Upper lobe of left lung (tissue), 6 donors: ENCODE measurements around the gene NODAL. TPM values are rescaled to one million over a fixed set of nuclear protein-coding genes. Genes with fewer than 3 reads are reported as not detected.
A peak's percentile ranks its signal among the peaks of the same experiment; 100 is the strongest.

Source experiments
- ATAC-seq, 2 donors: fragments of 200-7000 bp; cut with Tn5 transposase; one replicate each; pipeline ENCODE4 v1.9.1; 2022; ENCODE audit warnings: mild to moderate bottlenecking in 2 of 2, moderate library complexity in 2 of 2; ENCODE audit not compliant: low FRiP score in 2 of 2
- DNase-seq, 2 donors: peaks; one replicate each; pipeline ENCODE4 v3.0.0-alpha.2; 2019 to 2020
- H3K27ac ChIP-seq, 4 donors: fragments of 200-600 bp; sonication (generic); one replicate each; pipeline ENCODE4 v1.5.1; 2016 to 2019
- H3K27me3 ChIP-seq, 4 donors: fragments of 200-600 bp; sonication (generic); one replicate each; pipeline ENCODE4 v1.5.1; 2017 to 2019
- H3K36me3 ChIP-seq, 4 donors: fragments of 200-600 bp; sonication (generic); one replicate each; pipeline ENCODE4 v1.5.1; 2016 to 2019
- H3K4me1 ChIP-seq, 4 donors: fragments of 200-600 bp; sonication (generic); one replicate each; pipeline ENCODE4 v1.5.1; 2018 to 2019
- H3K4me3 ChIP-seq, 4 donors: fragments of 200-600 bp; sonication (generic); one replicate each; pipeline ENCODE4 v1.5.1; 2017 to 2019; ENCODE audit warnings: mild to moderate bottlenecking in 2 of 4, moderate library complexity in 1 of 4
- H3K9me3 ChIP-seq, 4 donors: fragments of 200-600 bp; sonication (generic); one replicate each; pipeline ENCODE4 v1.5.1; 2018 to 2019
- EP300 ChIP-seq, 4 donors: sonication (generic); formaldehyde crosslinking; IDR thresholded peaks; one replicate each; pipeline ENCODE4 v1.5.1; 2017; ENCODE audit warnings: antibody characterized with exemption in 4 of 4, control low read depth in 2 of 4
- POLR2A ChIP-seq, 4 donors: fragments of 450-650 bp; IDR thresholded peaks; one replicate each; pipeline ENCODE4 v1.5.1; 2016 to 2017; ENCODE audit warnings: antibody characterized with exemption in 4 of 4, mild to moderate bottlenecking in 2 of 4
- POLR2AphosphoS5 ChIP-seq, 2 donors: sonication (generic); formaldehyde crosslinking; IDR thresholded peaks; one replicate each; pipeline ENCODE4 v1.5.1; 2017; ENCODE audit warnings: antibody characterized with exemption in 2 of 2
- WGBS, 2 donors: methylation state at CpG; one replicate each; pipeline ENCODE4 v1.1.5; 2017 to 2018; 5-methylcytosine and 5-hydroxymethylcytosine counted together
- total RNA-seq, 6 donors: library from RNA; depleted of rRNA in 4 of 6; stranded (reverse); fragments of >200 nt in 4 of 6; gene quantifications; one replicate each; pipeline versions ENCODE4 v1.1.0 to v1.2.1, GENCODE V29; 2016 to 2021
- TF ChIP-seq, protein P1 (sequence below), 6 experiments: fragments of 450-650 bp in 4 of 6; fragments of 200-600 bp in 2 of 6; sonication (generic) in 2 of 6; IDR thresholded peaks; one replicate each; pipeline ENCODE4 v1.5.1; 2016 to 2019; ENCODE audit warnings: antibody characterized with exemption in 6 of 6
- donor health status: DM: no; HTN: no; CAD: no; lungs with moderate emphysema.
- donor health status: DM: no; HTN: yes; CAD: no; lungs with severe emphysema.

The NODAL gene
- total RNA-seq, 6 donors from 2014 or later: not detected

- peaks cover 0 to 5% (median 0%) of the 10 kb centered on the region in 4 donors for H3K27me3 ChIP-seq
- TF ChIP-seq POLR2AphosphoS5 (IDR thresholded peaks at IDR 0.05) (no peak), POLR2A (IDR thresholded peaks at IDR 0.05) (no peak), EP300 (IDR thresholded peaks at IDR 0.05) (no peak)
- TF ChIP-seq, protein P1, sequence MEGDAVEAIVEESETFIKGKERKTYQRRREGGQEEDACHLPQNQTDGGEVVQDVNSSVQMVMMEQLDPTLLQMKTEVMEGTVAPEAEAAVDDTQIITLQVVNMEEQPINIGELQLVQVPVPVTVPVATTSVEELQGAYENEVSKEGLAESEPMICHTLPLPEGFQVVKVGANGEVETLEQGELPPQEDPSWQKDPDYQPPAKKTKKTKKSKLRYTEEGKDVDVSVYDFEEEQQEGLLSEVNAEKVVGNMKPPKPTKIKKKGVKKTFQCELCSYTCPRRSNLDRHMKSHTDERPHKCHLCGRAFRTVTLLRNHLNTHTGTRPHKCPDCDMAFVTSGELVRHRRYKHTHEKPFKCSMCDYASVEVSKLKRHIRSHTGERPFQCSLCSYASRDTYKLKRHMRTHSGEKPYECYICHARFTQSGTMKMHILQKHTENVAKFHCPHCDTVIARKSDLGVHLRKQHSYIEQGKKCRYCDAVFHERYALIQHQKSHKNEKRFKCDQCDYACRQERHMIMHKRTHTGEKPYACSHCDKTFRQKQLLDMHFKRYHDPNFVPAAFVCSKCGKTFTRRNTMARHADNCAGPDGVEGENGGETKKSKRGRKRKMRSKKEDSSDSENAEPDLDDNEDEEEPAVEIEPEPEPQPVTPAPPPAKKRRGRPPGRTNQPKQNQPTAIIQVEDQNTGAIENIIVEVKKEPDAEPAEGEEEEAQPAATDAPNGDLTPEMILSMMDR (IDR thresholded peaks at IDR 0.05): no peak
- 88 to 94% methylated on average over 8 to 9 of the region's 9 CpGs for WGBS, 2 donors
- peaks cover 31 to 37% (median 35%) of the 10 kb centered on the region in 4 donors for H3K4me1 ChIP-seq
- no peak for DNase-seq
- H3K4me3 ChIP-seq: no peak overlapping the region
- no peak for ATAC-seq
- H3K36me3 ChIP-seq: peaks cover 0 to 15% (median 3%) of the 10 kb centered on the region in 4 donors
- peak overlapping the region in 1 of 4 donors; percentile 76 for H3K27ac ChIP-seq
- H3K9me3 ChIP-seq: no peaks in the 10 kb centered on the region
Measured at GRCh38 chr10:70433581-70434280, 7.8 kb downstream of the NODAL start.

- peak overlapping the region in 2 of 4 donors; percentile 69 to 76 for H3K27ac ChIP-seq
- DNase-seq: no peak
Measured at GRCh38 chr10:70432561-70433263, 8.8 kb downstream of the NODAL start.

DNA sequence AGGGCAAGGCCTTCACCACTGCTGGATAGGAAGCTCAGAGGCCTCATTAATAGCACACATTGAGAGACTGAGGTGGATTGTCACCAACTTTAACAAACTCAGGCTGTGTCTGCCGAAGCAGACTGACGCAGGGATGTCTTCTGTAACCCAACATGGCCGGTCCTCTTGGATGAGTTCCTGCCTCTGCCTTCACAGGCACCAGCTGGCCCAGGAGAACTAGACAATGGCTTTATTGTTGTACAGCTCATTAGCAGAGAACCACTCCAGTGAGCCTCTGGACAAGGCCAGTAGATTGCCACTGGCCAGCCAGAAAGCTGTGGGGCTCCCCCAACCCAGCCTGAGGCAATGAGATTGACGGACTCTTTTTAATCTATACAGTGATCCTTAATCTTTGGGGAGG lies 9.4 kb downstream of the NODAL start:
- H3K4me3 ChIP-seq: no peak overlapping the region
- peak overlapping the region in 3 of 4 donors; percentile 69 to 76 (median 74) for H3K27ac ChIP-seq
- no peaks in the 10 kb centered on the region for H3K27me3 ChIP-seq
- no peaks in the 10 kb centered on the region for H3K9me3 ChIP-seq
- WGBS, 2 donors: 60 to 72% methylated on average over 4 of the region's 4 CpGs
- peaks cover 5 to 31% (median 13%) of the 10 kb centered on the region in 4 donors for H3K36me3 ChIP-seq
- no peak for DNase-seq
- no peak for ATAC-seq
- peaks cover 31 to 37% (median 35%) of the 10 kb centered on the region in 4 donors for H3K4me1 ChIP-seq
- TF ChIP-seq POLR2AphosphoS5 (IDR thresholded peaks at IDR 0.05) (no peak), POLR2A (IDR thresholded peaks at IDR 0.05) (no peak), EP300 (IDR thresholded peaks at IDR 0.05) (no peak)
- TF ChIP-seq, protein P1 (IDR thresholded peaks at IDR 0.05): no peak

More at GRCh38 chr10:70432561-70433263, 8.8 kb downstream of the NODAL start:
- Histone ChIP-seq H3K4me1 (peaks cover 31 to 37% (median 35%) of the 10 kb centered on the region in 4 donors), H3K4me3 (no peak overlapping the region), H3K36me3 (peaks cover 4 to 25% (median 9%) of the 10 kb centered on the region in 4 donors), H3K9me3 (no peaks in the 10 kb centered on the region), H3K27me3 (no peaks in the 10 kb centered on the region)
- TF ChIP-seq EP300 (IDR thresholded peaks at IDR 0.05): no peak
- no peak for TF ChIP-seq POLR2A (IDR thresholded peaks at IDR 0.05)
- TF ChIP-seq, protein P1 (IDR thresholded peaks at IDR 0.05): no peak
- no peak for TF ChIP-seq POLR2AphosphoS5 (IDR thresholded peaks at IDR 0.05)
- 59 to 62% methylated on average over 6 of the region's 6 CpGs for WGBS, 2 donors
- ATAC-seq: no peak

DNA sequence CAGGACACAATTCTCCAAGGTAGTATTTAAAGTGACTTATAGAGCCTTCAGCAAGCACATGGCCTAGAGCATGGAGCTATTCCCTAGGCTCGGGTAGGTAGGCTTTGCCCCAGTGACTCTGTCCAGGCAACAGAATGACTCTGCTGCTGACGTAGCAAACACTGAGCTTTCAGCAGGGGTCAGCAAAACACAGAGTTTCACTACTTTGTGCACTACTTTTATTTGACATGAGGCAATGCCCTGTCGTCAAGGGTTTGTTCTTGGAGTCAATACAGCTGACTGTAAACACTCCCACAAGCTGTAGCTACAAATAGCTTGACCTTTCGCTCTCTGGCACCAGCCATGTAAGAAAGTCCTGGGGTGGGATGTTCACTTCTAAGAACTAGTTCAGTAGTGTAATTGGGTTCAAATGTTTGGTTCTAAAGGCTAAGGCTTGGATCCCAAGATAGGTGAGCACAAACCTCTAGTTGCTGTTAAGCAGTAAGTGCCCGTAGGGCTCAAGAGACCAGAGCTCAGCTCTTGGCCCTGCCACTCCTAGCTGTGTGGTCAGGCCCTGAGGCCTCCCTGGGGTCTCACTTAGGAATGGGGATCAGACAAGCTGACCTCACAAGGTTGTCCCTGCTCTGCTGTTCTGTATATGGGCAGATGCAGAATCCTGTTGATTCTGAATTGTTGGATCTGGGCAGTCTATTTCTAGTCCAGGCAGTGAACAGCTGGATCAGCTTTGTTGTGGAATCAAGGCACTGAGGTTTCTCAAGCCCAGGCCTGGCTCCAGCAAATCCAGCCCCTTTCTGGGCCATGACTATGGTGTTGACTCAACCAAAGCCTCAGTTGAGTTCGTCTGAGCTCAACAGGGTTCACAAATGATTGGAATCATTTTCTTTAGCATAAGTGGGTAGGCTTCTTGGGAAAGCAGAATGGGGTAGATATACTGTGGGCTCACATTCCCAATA lies 10.7 kb downstream of the NODAL start:
- Histone ChIP-seq H3K9me3 (no peaks in the 10 kb centered on the region), H3K4me1 (peaks cover 31 to 37% (median 35%) of the 10 kb centered on the region in 4 donors), H3K27me3 (no peaks in the 10 kb centered on the region), H3K27ac (peak overlapping the region; percentile 52 to 76 (median 72)), H3K4me3 (no peak overlapping the region), H3K36me3 (peaks cover 8 to 44% (median 19%) of the 10 kb centered on the region in 4 donors)
- TF ChIP-seq, protein P1 (IDR thresholded peaks at IDR 0.05): peak in 1 of 6 experiments; percentile 36
- TF ChIP-seq EP300 (IDR thresholded peaks at IDR 0.05) (peak in 2 of 4 donors; percentile 58 to 93), POLR2A (IDR thresholded peaks at IDR 0.05) (no peak), POLR2AphosphoS5 (IDR thresholded peaks at IDR 0.05) (peak; percentile 63 to 67)
- WGBS, 2 donors: 40 to 56% methylated on average over 5 to 6 of the region's 6 CpGs
- peak in 1 of 2 donors; percentile 85 for DNase-seq
- peak; percentile 83 to 86 for ATAC-seq
